ENCODE measurements around the gene YIPF3. TPM values are rescaled to one million over a fixed set of nuclear protein-coding genes. Genes with fewer than 3 reads are reported as not detected.
"Not testable (repeated sequence)": the region's sequence is repeated elsewhere in the genome, so short reads cannot be mapped to it uniquely, and the experiment has no call there.

The YIPF3 gene
- total RNA-seq, 1 donor from 2014 or later, result 69.9 TPM

- Histone ChIP-seq H3K4me1 (peaks cover 43% of the 10 kb centered on the region), H3K27me3 (ENCODE audit: low read depth) (peaks cover 6% of the 10 kb centered on the region), H3K27ac (replicated peaks) (no peak overlapping the region), H3K4me3 (no peak overlapping the region), H3K36me3 (peaks cover 52% of the 10 kb centered on the region), H3K9me3 (replicated peaks) (no peaks in the 10 kb centered on the region)
- TF ChIP-seq, protein P1, sequence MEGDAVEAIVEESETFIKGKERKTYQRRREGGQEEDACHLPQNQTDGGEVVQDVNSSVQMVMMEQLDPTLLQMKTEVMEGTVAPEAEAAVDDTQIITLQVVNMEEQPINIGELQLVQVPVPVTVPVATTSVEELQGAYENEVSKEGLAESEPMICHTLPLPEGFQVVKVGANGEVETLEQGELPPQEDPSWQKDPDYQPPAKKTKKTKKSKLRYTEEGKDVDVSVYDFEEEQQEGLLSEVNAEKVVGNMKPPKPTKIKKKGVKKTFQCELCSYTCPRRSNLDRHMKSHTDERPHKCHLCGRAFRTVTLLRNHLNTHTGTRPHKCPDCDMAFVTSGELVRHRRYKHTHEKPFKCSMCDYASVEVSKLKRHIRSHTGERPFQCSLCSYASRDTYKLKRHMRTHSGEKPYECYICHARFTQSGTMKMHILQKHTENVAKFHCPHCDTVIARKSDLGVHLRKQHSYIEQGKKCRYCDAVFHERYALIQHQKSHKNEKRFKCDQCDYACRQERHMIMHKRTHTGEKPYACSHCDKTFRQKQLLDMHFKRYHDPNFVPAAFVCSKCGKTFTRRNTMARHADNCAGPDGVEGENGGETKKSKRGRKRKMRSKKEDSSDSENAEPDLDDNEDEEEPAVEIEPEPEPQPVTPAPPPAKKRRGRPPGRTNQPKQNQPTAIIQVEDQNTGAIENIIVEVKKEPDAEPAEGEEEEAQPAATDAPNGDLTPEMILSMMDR (IDR thresholded peaks at IDR 0.05; ENCODE audit: borderline replicate concordance), result no peak
- intact Hi-C loops (cut with micrococcal nuclease), result loop anchor here (5.0 kb wide), 1 partner anchor 53 kb away; no protein-coding TSS in a partner anchor
- DNase-seq, result no peak
Measured at GRCh38 chr6:43504756-43505593, 11.8 kb downstream of the YIPF3 start.

DNA sequence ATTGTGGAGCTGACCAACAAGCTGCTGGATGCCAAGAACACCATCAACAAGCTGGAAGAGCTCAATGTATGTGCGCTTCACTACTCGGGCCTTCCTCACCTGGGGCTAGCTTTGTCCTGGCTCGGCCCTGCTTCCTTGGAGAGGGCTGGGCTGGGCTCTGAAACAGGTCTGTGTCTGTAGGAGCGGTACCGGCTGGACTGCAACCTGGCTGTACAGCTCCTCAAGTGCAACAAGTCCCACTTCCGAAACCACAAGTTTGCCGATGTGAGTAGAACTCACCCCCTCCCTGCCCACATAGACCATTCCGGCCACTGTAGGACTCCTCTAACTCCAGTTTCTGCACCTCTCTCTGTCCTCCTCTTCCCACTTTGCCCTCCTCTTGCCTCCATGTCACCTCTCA lies 13.3 kb downstream of the YIPF3 start:
- Histone ChIP-seq H3K9me3 (replicated peaks) (no peaks in the 10 kb centered on the region), H3K4me1 (peaks cover 29% of the 10 kb centered on the region), H3K27ac (replicated peaks) (no peak overlapping the region), H3K4me3 (no peak overlapping the region), H3K36me3 (peaks cover 67% of the 10 kb centered on the region), H3K27me3 (ENCODE audit: low read depth) (peaks cover 3% of the 10 kb centered on the region)
- intact Hi-C loops (cut with micrococcal nuclease), result no loop called here
- TF ChIP-seq, protein P1 (IDR thresholded peaks at IDR 0.05; ENCODE audit: borderline replicate concordance), result no peak
- no peak for DNase-seq

- Histone ChIP-seq H3K36me3 (peaks cover 75% of the 10 kb centered on the region), H3K27me3 (ENCODE audit: low read depth) (no peaks in the 10 kb centered on the region), H3K4me3 (no peak overlapping the region), H3K27ac (replicated peaks) (peak overlapping the region; percentile 42), H3K9me3 (replicated peaks) (no peaks in the 10 kb centered on the region), H3K4me1 (peaks cover 27% of the 10 kb centered on the region)
- intact Hi-C loops (cut with micrococcal nuclease), result no loop called here
- TF ChIP-seq, protein P1 (IDR thresholded peaks at IDR 0.05; ENCODE audit: borderline replicate concordance), result no peak
- no peak for DNase-seq
Measured at GRCh38 chr6:43502666-43503065, 14.1 kb downstream of the YIPF3 start.

GRCh38 chr6:43500921-43501320 lies 15.8 kb downstream of the YIPF3 start:
- peaks cover 17% of the 10 kb centered on the region for H3K4me1 ChIP-seq
- peaks cover 77% of the 10 kb centered on the region for H3K36me3 ChIP-seq
- intact Hi-C loops (cut with micrococcal nuclease), result no loop called here
- no peak overlapping the region for H3K4me3 ChIP-seq
- H3K9me3 ChIP-seq (replicated peaks), result no peaks in the 10 kb centered on the region
- H3K27ac ChIP-seq (replicated peaks), result peak overlapping the region; percentile 71
- no peaks in the 10 kb centered on the region for H3K27me3 ChIP-seq (ENCODE audit: low read depth)
- no peak for DNase-seq
- TF ChIP-seq, protein P1 (IDR thresholded peaks at IDR 0.05; ENCODE audit: borderline replicate concordance), result no peak

DNA sequence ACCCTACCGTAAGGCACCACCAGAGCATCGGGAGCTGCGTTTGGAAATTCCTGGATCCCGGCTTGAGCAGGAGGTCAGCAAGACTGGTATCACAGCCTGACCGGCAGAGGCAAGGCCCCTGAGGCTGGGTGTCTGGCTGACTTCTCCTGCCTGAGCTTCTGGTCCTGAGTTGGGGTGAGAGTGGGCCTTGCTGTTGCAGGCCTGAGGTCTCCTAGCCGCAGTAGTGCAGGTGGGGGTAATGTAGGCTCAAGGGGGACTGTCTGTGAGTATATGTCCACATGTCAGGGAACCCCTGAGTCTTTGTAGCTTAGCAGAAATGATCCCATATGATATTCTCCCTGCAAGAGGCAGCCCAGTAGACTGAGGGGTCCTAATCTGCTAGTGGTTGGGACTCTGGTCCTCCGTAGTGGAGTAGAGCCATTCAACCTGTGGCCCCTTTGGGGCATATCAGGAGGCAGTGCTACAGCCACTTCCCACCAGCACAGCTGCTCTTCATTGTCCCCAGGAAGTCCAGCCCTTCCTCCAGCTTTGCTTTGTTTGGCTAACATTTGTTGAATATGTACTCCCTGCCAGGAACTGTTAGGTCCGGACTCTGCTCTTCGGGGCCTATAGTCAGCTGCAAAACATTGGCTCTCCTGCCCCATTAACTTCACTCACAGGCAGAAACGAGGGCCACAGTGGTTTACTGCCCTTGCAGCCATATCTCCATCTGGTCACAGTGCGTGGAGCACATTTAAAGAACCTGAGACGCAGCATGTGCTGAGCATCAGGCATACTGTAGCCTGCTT lies 17.5 kb downstream of the YIPF3 start:
- no peaks in the 10 kb centered on the region for H3K27me3 ChIP-seq (ENCODE audit: low read depth)
- H3K36me3 ChIP-seq, result peaks cover 61% of the 10 kb centered on the region
- peaks cover 17% of the 10 kb centered on the region for H3K4me1 ChIP-seq
- TF ChIP-seq, protein P1 (IDR thresholded peaks at IDR 0.05; ENCODE audit: borderline replicate concordance), result no peak
- intact Hi-C loops (cut with micrococcal nuclease), result loop anchor here (10.0 kb wide), 1 partner anchor 114 kb away; no protein-coding TSS in a partner anchor
- DNase-seq, result no peak
- H3K4me3 ChIP-seq, result no peak overlapping the region
- H3K27ac ChIP-seq (replicated peaks), result peak overlapping the region; percentile 71
- H3K9me3 ChIP-seq (replicated peaks), result no peaks in the 10 kb centered on the region

- H3K9me3 ChIP-seq (replicated peaks); H3K4me3 ChIP-seq; DNase-seq; H3K27me3 ChIP-seq (ENCODE audit: low read depth): not testable (repeated sequence)
- intact Hi-C loops (cut with micrococcal nuclease), result loop anchor here (10.0 kb wide), 1 partner anchor 113 kb away; no protein-coding TSS in a partner anchor
- Histone ChIP-seq H3K36me3 (peaks cover 53% of the 10 kb centered on the region), H3K4me1 (peaks cover 13% of the 10 kb centered on the region), H3K27ac (replicated peaks) (peak overlapping the region; percentile 71)
Measured at GRCh38 chr6:43498291-43498690, 18.4 kb downstream of the YIPF3 start.

All from left ventricle myocardium inferior (tissue), 1 donor.